Measurements from ENCODE around the gene ZNF775. TPM values are rescaled to one million over a fixed set of nuclear protein-coding genes. Genes with fewer than 3 reads are reported as not detected.

ZNF775 gene
- total RNA-seq, 3 donors from 2014 or later, result 10.9 to 11.8 (median 11.3) TPM

DNA sequence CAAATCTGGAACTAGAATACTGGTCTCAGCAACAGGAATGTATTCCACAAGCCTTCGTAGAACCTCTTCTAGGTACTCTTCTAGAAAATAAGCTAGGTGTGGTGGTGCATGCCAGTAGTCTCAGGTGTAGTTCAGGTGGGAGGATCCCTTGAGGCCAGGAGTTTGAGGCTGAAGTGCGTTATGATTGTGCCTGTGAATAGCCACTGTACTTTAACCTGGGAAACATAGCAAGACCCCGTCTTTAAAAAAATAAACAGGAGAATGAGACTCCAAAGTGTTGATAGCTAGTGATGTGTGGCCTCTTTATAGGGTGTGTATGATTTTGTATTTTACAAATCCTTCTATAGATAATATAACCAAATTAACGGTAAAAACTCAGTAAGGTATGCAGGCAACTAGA lies 1.5 kb upstream of the ZNF775 start:
- no peaks in the 10 kb centered on the region for H3K9me3 ChIP-seq
- intact Hi-C loops (cut with DNase I, micrococcal nuclease), result no loop called here
- ATAC-seq (peak; percentile 24), DNase-seq (peak in 1 of 3 donors; percentile 74)
- H3K4me3 ChIP-seq, result no peak overlapping the region
- no peaks in the 10 kb centered on the region for H3K36me3 ChIP-seq (ENCODE audit: low read depth)
- no peak for TF ChIP-seq CTCF (IDR thresholded peaks at IDR 0.05)
- peaks cover 55% of the 10 kb centered on the region for H3K4me1 ChIP-seq (ENCODE audit: low read depth)

- H3K9me3 ChIP-seq, result no peaks in the 10 kb centered on the region
- peaks cover 52% of the 10 kb centered on the region for H3K4me1 ChIP-seq (ENCODE audit: low read depth)
- intact Hi-C loops (cut with DNase I, micrococcal nuclease), result no loop called here
- peak; percentile 83 to 87 (median 84) for DNase-seq
- peak; percentile 40 for ATAC-seq
- peak overlapping the region; percentile 56 for H3K4me3 ChIP-seq
- no peak for TF ChIP-seq CTCF (IDR thresholded peaks at IDR 0.05)
- H3K36me3 ChIP-seq (ENCODE audit: low read depth), result no peaks in the 10 kb centered on the region
Measured at GRCh38 chr7:150378115-150378852, 846 bp upstream of the ZNF775 start.

DNA sequence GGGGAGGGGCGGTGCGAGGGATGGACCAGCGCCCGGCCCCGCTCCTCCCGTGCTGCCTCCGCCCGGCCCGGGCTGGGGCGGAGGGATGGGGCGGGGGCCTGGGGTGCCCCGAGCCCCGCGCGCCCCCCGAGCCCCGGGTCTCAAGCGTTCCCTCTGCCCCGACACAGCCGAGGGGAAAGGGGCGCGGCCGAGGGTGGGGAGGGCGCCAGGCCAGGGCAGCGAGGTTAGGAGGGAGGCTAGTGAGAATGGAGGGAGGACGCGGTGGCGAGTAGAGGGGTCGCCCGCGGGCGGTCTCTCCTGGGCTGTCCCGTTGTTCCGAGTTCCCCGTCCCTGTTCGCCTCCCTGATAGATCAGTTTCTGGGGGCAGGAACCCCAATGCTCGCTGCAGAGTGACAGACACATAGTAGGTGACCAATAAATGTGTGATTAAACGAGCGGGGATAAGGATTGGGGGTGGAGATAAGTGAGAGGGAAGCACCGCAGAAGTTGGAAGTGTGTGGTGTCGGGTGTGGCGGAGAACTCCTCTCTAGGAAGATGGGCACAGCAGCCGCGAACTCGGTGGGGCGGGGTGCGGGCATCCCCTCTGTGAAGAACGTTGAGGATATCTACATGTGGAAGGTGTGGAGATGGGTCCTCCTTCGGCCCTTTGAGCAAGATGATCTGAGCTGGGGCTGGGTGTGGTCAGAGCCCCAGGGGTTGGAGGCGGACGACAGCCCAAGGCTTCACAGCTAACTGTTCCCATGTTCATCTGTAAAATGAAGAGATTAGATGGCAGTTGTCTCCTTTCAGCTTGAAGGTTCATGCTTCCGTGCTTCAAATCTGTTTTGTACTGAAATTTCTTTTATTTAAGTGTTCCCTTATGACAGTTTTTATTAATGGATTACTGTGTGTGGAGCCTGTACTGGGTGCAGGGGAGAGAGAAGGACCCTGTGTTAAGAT lies 580 bp downstream of the ZNF775 start:
- ATAC-seq, result no peak
- peaks cover 62% of the 10 kb centered on the region for H3K4me1 ChIP-seq (ENCODE audit: low read depth)
- no peaks in the 10 kb centered on the region for H3K9me3 ChIP-seq

DNA sequence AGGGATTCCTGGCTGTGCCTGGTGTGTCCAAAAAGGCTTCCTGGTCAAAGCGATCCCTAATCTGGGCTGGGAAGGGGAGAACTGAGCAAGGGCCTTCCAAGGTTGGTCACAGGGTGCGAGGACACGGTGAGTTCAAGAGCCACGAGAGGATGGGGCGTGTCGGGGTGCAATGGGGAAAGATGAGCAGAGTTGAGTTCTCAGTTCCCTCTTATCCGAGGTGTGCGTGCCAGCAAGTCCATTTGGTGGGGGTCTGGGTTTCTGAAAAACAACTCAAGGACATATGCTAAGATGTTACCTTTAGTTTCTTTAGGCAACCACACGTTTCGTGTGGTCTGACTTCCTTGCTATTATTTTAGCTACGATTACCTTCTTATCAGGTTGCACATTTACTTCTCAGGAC lies 1.3 kb downstream of the ZNF775 start:
- no peak for TF ChIP-seq CTCF (IDR thresholded peaks at IDR 0.05)

More for the DNA sequence above, 580 bp downstream of the ZNF775 start:
- peak overlapping the region; percentile 56 for H3K4me3 ChIP-seq
- H3K36me3 ChIP-seq (ENCODE audit: low read depth), result no peaks in the 10 kb centered on the region
- DNase-seq, result peak in 2 of 3 donors; percentile 71 to 79
- no peak for TF ChIP-seq CTCF (IDR thresholded peaks at IDR 0.05)
- intact Hi-C loops (cut with DNase I, micrococcal nuclease), result no loop called here

DNA sequence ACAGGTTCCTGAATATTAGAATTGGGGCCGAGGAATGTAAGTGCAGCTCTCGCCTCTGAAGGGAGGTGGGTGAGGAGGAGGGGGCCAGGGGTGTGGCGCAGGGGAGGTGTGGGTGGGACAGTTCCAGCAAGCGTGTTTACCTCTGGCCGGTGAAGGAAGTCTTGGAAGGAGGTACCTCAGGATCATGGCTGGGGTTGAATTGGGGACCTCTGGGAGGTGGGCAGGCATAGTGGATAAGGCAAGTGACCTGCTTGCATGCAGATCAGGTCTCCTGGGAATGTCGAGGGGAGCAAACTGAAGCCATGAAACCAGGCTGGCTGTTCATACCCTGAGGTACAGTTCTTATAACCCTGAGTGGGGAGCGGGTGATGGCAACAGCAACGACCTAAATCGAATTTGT lies 2.0 kb downstream of the ZNF775 start:
- DNase-seq, result no peak
- H3K9me3 ChIP-seq, result no peaks in the 10 kb centered on the region
- intact Hi-C loops (cut with DNase I, micrococcal nuclease), result no loop called here

More for the DNA sequence above, 1.3 kb downstream of the ZNF775 start:
- no peak for DNase-seq
- Histone ChIP-seq H3K36me3 (ENCODE audit: low read depth) (no peaks in the 10 kb centered on the region), H3K4me3 (no peak overlapping the region), H3K4me1 (ENCODE audit: low read depth) (peaks cover 59% of the 10 kb centered on the region), H3K9me3 (no peaks in the 10 kb centered on the region)
- no peak for ATAC-seq
- intact Hi-C loops (cut with DNase I, micrococcal nuclease), result no loop called here

More for the DNA sequence above, 2.0 kb downstream of the ZNF775 start:
- Histone ChIP-seq H3K36me3 (ENCODE audit: low read depth) (no peaks in the 10 kb centered on the region), H3K4me1 (ENCODE audit: low read depth) (peaks cover 55% of the 10 kb centered on the region), H3K4me3 (no peak overlapping the region)
- ATAC-seq, result no peak
- no peak for TF ChIP-seq CTCF (IDR thresholded peaks at IDR 0.05)
